Mucosa of gallbladder (tissue), 1 donor: ENCODE measurements around the gene THRA. TPM values are rescaled to one million over a fixed set of nuclear protein-coding genes. Genes with fewer than 3 reads are reported as not detected.

ENCODE experiments used
- DNase-seq: peaks from one replicate; pipeline ENCODE4 v3.0.0-alpha.2; 2020; ENCODE audit warnings: low spot score
- total RNA-seq: library from RNA; stranded (reverse); gene quantifications from one replicate; pipeline ENCODE4 v1.2.1, GENCODE V29; 2021
- donor health status: DM: no; HTN: no; CAD: no.

THRA gene
- total RNA-seq, 1 donor from 2014 or later, result 78.7 TPM

DNA sequence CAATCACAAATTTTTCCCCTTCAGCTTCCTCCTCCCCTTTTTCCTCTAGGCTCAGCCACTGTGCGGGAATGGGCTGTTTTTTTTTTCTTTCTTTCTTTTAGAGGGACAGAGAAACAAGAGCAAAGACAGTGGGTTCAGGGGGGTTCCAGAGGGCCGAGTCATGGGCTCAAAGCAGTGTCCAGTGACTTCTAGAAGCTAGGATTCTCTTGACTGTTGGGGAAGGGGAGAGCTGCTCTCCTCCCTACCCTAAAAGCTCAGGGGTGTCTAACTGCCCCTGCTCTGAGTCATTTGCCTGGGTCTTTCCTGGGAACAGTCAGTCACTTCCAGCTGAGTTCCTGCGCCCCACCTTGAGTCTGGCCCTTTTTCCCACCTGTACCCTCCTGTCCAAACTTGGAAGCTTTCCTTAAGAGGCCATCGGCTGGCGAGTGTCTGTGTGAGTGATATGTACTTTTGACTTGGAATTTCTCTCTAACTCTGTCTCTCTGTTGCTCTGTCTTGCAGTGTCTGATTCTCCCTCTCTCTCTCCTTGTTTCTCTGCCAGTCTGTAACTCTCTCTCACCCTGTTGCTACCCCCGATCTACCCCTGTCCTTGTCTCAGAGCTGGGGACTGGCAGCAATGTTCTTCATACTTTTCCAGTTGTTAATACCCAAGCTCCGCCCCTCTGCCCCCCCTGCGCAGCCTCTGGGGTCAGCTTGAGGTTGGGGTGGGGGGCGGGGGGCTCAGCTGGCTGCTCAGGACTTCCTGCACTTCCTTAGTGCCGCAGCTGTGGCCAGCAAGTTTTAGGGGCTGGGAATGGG lies 2.4 kb downstream of the THRA start:
- DNase-seq, result no peak

DNA sequence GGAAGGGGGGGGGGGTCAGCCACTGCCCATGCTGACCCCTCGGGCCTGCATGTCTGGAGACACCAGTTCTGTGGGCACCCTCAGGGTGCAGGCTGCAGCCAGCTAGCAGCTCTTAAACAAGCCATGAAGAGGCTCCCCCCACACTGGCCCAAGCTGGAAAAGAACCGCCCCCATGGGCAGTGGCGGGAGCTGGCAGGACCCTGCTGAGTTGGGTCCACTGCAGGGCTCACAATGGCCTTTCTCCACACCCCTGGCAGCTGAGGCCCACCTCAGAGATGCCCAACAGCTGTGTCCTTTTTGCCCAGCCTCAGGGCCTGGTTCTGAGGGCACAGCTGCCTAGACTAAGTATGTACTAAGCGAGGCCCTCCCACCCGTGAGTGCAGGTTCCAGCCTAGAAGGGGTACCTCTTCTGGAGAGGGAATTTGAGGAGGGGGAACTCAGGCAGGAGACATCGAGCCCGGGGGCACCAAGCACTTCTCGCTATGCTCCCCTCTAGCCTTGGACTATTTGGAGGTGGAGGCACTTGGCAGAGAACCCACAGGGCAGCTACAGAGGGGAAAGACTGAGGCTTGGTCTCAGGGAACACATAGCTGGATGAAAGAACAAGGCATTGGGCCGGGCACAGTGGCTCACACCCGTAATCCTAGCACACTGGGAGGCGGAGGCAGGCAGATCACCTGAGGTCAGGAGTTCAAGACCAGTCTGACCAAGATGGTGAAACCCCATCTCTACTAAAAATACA lies 3.2 kb downstream of the THRA start:
- DNase-seq, result no peak

GRCh38 chr17:40067710-40068109 lies 4.9 kb downstream of the THRA start:
- DNase-seq, result no peak

- DNase-seq, result no peak
These were observed 5.4 kb downstream of the THRA start for GRCh38 chr17:40068129-40068581.

- DNase-seq, result no peak
These were observed 5.8 kb downstream of the THRA start for GRCh38 chr17:40068584-40068916.

GRCh38 chr17:40068917-40069750 lies 6.4 kb downstream of the THRA start:
- peak; percentile 94 for DNase-seq

- peak; percentile 51 for DNase-seq
These were observed 7.3 kb downstream of the THRA start for GRCh38 chr17:40069751-40070708.

- peak; percentile 69 for DNase-seq
These were observed 8.0 kb downstream of the THRA start for GRCh38 chr17:40070709-40071312.

DNA sequence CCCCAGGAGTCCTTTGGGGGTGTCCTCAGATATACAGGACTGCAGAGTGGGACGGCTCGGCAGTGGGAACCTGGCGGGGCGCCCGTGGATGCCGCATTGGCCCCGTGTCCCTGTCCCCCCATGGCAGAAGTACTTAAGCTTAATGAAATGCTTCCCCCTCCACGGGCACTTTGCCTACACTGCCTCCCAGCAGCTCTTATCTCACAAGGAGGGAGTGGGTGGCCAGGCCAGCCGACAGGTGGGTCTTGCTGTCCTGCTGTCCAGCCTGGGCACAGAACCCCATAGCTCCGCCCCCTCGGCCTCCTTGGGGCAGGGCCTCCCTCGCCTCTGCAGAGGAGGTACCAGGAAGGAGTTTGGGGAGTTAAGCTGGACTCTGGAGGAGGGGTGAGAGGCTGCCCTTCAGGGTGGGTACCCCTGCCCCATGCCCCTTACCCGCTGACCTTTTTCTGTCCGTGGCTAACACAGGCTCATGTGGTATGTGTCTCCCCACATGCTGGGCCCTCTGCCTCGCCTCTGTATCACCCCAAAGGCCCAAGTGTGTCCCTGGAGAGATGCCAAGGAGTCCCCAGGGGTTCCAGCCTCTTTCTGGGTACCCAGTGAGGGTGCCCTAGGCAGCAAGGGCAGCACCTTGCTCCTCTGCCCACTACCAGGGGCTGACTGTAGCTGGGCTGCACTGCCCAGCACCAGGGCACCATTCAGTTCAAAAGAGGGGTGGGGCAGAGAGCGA lies 8.7 kb downstream of the THRA start:
- DNase-seq, result peak; percentile 84

DNA sequence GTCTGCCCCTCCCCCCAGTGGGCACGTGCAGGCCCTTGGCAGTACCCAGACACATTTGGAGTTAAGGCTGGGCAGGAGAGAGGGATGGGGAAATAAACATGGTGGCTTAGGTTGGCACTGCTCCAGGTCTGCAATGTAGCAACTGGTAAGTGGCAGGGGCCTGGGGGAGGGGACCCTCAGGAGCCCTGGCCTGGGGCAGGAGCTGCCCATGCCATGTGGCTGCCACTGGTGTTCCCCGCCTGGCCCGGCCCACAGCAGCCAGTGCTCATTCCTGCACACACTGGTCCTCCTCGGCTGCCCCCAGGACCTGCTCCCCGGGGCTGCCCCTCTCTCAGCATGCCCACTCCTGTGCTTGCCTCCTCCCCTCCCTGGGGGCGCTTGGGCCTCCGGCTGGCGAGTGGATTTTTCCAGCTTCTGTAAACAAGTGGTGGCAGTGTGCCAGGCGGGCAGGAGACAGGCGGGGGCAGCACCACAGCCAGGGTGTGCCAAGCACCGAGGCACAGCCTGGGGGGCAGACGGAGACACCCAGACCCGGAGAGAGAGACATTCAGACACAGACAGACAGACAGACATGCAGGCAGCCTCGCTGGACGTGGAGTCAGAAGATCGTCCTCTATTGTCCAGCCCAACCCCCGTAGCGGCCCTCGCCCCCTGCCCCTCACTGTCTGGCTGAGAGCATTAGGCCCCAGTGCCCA lies 9.4 kb downstream of the THRA start:
- peak; percentile 82 for DNase-seq

- DNase-seq, result no peak
These were observed 10.1 kb downstream of the THRA start for GRCh38 chr17:40072735-40073346.

DNA sequence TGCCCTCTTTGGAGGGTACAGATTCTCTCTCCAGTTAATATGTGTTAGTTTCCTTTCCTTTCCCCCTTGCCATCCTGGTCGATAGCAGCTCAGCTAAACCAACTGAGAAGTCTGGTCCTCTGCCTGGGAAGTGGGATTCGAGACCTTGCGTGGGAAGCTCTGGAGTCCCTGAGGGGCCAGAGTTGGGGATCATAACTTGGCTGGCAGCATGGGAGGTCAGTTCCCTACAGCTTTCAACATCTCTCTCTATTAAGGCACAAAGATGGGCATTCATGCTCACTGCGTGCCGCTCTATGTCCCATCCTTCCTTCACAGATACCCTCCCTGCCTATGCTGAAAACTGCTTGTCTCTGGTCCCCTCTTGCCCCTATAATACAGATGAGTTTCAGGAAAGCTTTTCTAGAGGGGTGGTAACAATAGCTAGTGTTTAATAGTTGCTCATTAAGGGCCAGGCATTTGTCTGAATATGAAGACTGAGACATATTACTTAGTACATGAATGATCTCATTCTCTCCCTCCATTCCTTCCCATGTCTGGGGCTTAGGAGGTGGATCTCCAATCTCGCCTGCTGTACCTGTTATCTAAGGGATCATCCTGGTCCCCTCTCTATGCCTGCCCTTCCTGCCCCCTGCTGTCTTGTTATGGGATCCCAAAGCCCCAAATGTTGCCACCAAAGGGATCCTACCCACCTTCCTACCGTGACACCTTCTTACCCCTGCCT lies 10.8 kb downstream of the THRA start:
- no peak for DNase-seq

- DNase-seq, result no peak
These were observed 11.4 kb downstream of the THRA start for GRCh38 chr17:40074175-40074512.

GRCh38 chr17:40074871-40075200 lies 12.1 kb downstream of the THRA start:
- peak; percentile 51 for DNase-seq

- peak; percentile 77 for DNase-seq
These were observed 12.6 kb downstream of the THRA start for GRCh38 chr17:40075201-40075941.

- DNase-seq, result no peak
These were observed 13.3 kb downstream of the THRA start for GRCh38 chr17:40075942-40076498.

DNA sequence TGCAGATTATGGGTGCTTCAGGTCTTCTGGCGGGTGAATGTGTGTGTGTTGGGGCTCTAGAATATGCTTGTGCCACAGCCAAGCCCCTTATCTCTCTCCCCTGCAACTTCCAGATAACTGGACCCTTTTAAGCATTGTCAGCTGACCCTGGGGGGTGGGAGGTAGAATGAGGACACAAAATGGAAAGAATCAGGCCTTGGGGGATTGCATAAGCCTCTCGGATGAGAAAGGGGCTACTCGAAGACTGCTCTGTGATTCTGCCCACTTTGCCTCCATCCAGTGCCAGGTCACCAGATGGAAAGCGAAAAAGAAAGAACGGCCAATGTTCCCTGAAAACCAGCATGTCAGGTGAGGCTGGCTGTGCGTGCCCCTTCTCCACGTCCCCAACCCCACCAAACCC lies 13.8 kb downstream of the THRA start:
- no peak for DNase-seq
